SU-DHL-6 (cell line): ENCODE measurements around the gene SNN.

Source experiments
- CTCF ChIP-seq: fragments of 200-600 bp; sonication (generic); IDR thresholded peaks from one replicate; pipeline ENCODE4 v1.5.1; 2017; ENCODE audit warnings: antibody characterized with exemption, mild to moderate bottlenecking, low read length, moderate library complexity; ENCODE audit not compliant: insufficient read depth, poor library complexity, severe bottlenecking
- EZH2phosphoT487 ChIP-seq: fragments of 200-600 bp; sonication (generic), shearing (Covaris generic); conservative IDR thresholded peaks from 2 replicates; pipeline ENCODE4 v1.6.1; 2018; ENCODE audit warnings: mild to moderate bottlenecking, antibody characterized with exemption, low read length, moderate library complexity, mixed read lengths

- TF ChIP-seq CTCF (no peak), EZH2phosphoT487 (no peak)
Measured at GRCh38 chr16:11687601-11688519, 19.6 kb downstream of the SNN start.
